Caco-2 (cell line): Measurements from ENCODE around the gene TLR9. TPM values are rescaled to one million over a fixed set of nuclear protein-coding genes. Genes with fewer than 3 reads are reported as not detected.

Experiments
- BruUV-seq: library from RNA; stranded (reverse); fragments of 400-500 nt; replicated peaks from 2 replicates; lab custom pipeline; 2021; lab: Mats Ljungman, UMichigan
- CTCF ChIA-PET: fragments of 300-600 bp; sonication (Branson Sonifier 250); formaldehyde crosslinking; loops from one replicate; lab custom pipeline; 2022; ENCODE audit warnings: antibody characterized with exemption; lab: Charles Lee
- POLR2A ChIA-PET: fragments of 300-600 bp; sonication (Branson Sonifier 250); formaldehyde crosslinking; loops from one replicate; lab custom pipeline; 2022; ENCODE audit warnings: antibody characterized with exemption; lab: Charles Lee
- DNase-seq, 2 experiments: peaks; one replicate each; pipeline versions ENCODE4 v3.0.0 to v3.0.0-alpha.2; 2020 to 2022
- H3K27me3 ChIP-seq: replicated peaks from 2 replicates; pipeline ENCODE4 v1.6.0; 2011; ENCODE audit warnings: low read length; ENCODE audit not compliant: control insufficient read depth, insufficient read depth
- H3K36me3 ChIP-seq: 2 replicates; pipeline ENCODE4 v1.5.1; 2011; ENCODE audit warnings: low read length; ENCODE audit not compliant: control insufficient read depth, insufficient read depth
- H3K4me1 ChIP-seq: fragments of 250-450 bp; sonication (Bioruptor Pico); 2 replicates; pipeline ENCODE4 v1.5.1; 2020; ENCODE audit warnings: mild to moderate bottlenecking
- H3K4me3 ChIP-seq: 2 replicates; pipeline ENCODE4 v1.5.1; 2011; ENCODE audit warnings: low read depth, mild to moderate bottlenecking, control low read depth, low read length
- H3K9me3 ChIP-seq: fragments of 250-450 bp; sonication (Bioruptor Pico); 2 replicates; pipeline ENCODE4 v1.5.1; 2020; ENCODE audit warnings: mild to moderate bottlenecking, moderate library complexity
- H3K27ac Mint-ChIP-seq: one replicate; pipeline ENCODE4 v1.8.0; 2022; ENCODE audit warnings: mixed read lengths; ENCODE audit not compliant: unreplicated experiment
- H3K27me3 Mint-ChIP-seq: one replicate; pipeline ENCODE4 v1.8.0; 2022; ENCODE audit warnings: mixed read lengths; ENCODE audit not compliant: insufficient read depth, unreplicated experiment
- H3K36me3 Mint-ChIP-seq: one replicate; pipeline ENCODE4 v1.8.0; 2022; ENCODE audit warnings: mild to moderate bottlenecking, mixed read lengths; ENCODE audit not compliant: insufficient read depth, unreplicated experiment
- H3K4me1 Mint-ChIP-seq: one replicate; pipeline ENCODE4 v1.8.0; 2022; ENCODE audit warnings: low read depth, mixed read lengths; ENCODE audit not compliant: unreplicated experiment
- H3K4me3 Mint-ChIP-seq: one replicate; pipeline ENCODE4 v1.8.0; 2022; ENCODE audit warnings: mild to moderate bottlenecking, moderate library complexity, mixed read lengths; ENCODE audit not compliant: unreplicated experiment
- H3K9me3 Mint-ChIP-seq: one replicate; pipeline ENCODE4 v1.8.0; 2022; ENCODE audit warnings: mixed read lengths; ENCODE audit not compliant: unreplicated experiment
- CTCF ChIP-seq, 2 experiments: fragments of 200-600 bp in 1 of 2; IDR thresholded peaks; 1 replicate in 1 of 2; 2 replicates in 1 of 2; pipeline versions ENCODE4 v1.5.1 to v1.8.0; 2011 to 2022; ENCODE audit warnings: antibody characterized with exemption in 1 of 2, control low read depth in 1 of 2, inconsistent platforms in 1 of 2, low read depth in 1 of 2, low read length in 1 of 2, mild to moderate bottlenecking in 1 of 2, moderate library complexity in 1 of 2; ENCODE audit not compliant: insufficient read depth in 1 of 2, severe bottlenecking in 1 of 2, unreplicated experiment in 1 of 2
- intact Hi-C: fragments of 100-400 bp; cut with micrococcal nuclease; formaldehyde crosslinking; loops from one replicate; pipeline ENCODE4 v1.10.0; 2022; ENCODE audit not compliant: unreplicated experiment
- total RNA-seq: library from RNA; stranded (reverse); gene quantifications from 2 replicates; pipeline ENCODE4 v1.2.3, GENCODE V29; 2022

TLR9 gene
- total RNA-seq, 1 experiment from 2014 or later, result not detected

DNA sequence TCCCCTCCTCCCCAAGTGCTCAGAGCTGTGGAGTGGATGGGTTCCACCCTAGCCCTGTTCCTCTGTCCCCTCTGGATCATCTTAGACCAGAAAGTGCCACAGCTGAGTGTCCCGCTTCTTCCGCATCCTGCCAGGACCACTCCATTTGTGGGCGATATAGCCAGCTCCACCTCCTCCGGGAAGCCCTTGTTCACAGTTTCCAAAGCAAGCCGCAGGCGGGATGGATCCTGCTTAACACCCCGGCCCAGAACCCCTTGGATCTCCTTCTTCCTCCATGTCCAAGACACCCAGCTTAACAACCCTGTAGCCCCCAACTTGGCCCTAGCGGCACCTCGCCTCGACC, 28.0 kb downstream of the TLR9 start:
- H3K4me3 Mint-ChIP-seq, result peak overlapping the region; percentile 98
- TF ChIP-seq CTCF (IDR thresholded peaks at IDR 0.05; ENCODE audit: insufficient read depth in 1 of 2, low read depth in 1 of 2, low read length in 1 of 2, severe bottlenecking in 1 of 2, unreplicated experiment in 1 of 2), result no peak
- Histone ChIP-seq H3K4me3 (peak overlapping the region; percentile 95), H3K27me3 (no peaks in the 10 kb centered on the region), H3K9me3 (no peaks in the 10 kb centered on the region), H3K4me1 (peaks cover 30% of the 10 kb centered on the region), H3K36me3 (no peaks in the 10 kb centered on the region; the same call in 1 of the 2 replicates)
- intact Hi-C loops, result loop anchor here (5.0 kb wide), 1 partner anchor 45 kb away; the partner anchor contains the start of gene POC1A
- ChIA-PET CTCF (interaction anchor here (0.6 kb wide), 1 partner anchor 142 kb away, joined by 4 read pairs; no protein-coding TSS in a partner anchor), POLR2A (interaction anchor here (0.5 kb wide), 1 partner anchor 40 kb away, joined by 3 read pairs; no protein-coding TSS in a partner anchor)
- H3K27me3 Mint-ChIP-seq, result no peaks in the 10 kb centered on the region
- H3K27ac Mint-ChIP-seq, result peak overlapping the region; percentile 90
- DNase-seq, result no peak
- no peaks in the 10 kb centered on the region for H3K9me3 Mint-ChIP-seq
- peaks cover 39% of the 10 kb centered on the region for H3K36me3 Mint-ChIP-seq
- H3K4me1 Mint-ChIP-seq, result peaks cover 7% of the 10 kb centered on the region
- BruUV-seq, result TSS peak; percentile 85

GRCh38 chr3:52196977-52197376, 28.5 kb downstream of the TLR9 start:
- ChIA-PET POLR2A (interaction anchor here (0.7 kb wide), 1 partner anchor 43 kb away, joined by 5 read pairs; the partner anchor contains the start of gene POC1A), CTCF (interaction anchor here (0.5 to 0.6 kb wide), 2 partner anchors 10 to 141 kb away, joined by 4 read pairs; no protein-coding TSS in a partner anchor)
- Histone ChIP-seq H3K36me3 (no peaks in the 10 kb centered on the region; the same call in 1 of the 2 replicates), H3K9me3 (no peaks in the 10 kb centered on the region), H3K4me1 (peaks cover 30% of the 10 kb centered on the region), H3K27me3 (no peaks in the 10 kb centered on the region), H3K4me3 (no peak overlapping the region)
- Mint-ChIP-seq H3K27me3 (no peaks in the 10 kb centered on the region), H3K4me3 (peak overlapping the region; percentile 98), H3K4me1 (peaks cover 7% of the 10 kb centered on the region), H3K9me3 (no peaks in the 10 kb centered on the region), H3K27ac (peak overlapping the region; percentile 90), H3K36me3 (peaks cover 34% of the 10 kb centered on the region)
- no TSS peak for BruUV-seq
- intact Hi-C loops, result loop anchor here (5.0 kb wide), 1 partner anchor 45 kb away; the partner anchor contains the start of gene POC1A
- peak; percentile 34 to 65 for DNase-seq
- TF ChIP-seq CTCF (IDR thresholded peaks at IDR 0.05; ENCODE audit: insufficient read depth in 1 of 2, low read depth in 1 of 2, low read length in 1 of 2, severe bottlenecking in 1 of 2, unreplicated experiment in 1 of 2), result no peak

- Mint-ChIP-seq H3K36me3 (peaks cover 26% of the 10 kb centered on the region), H3K4me1 (peaks cover 7% of the 10 kb centered on the region), H3K27ac (no peak overlapping the region), H3K9me3 (no peaks in the 10 kb centered on the region), H3K27me3 (no peaks in the 10 kb centered on the region), H3K4me3 (no peak overlapping the region)
- Histone ChIP-seq H3K4me3 (no peak overlapping the region), H3K27me3 (no peaks in the 10 kb centered on the region), H3K36me3 (no peaks in the 10 kb centered on the region; the same call in 1 of the 2 replicates), H3K4me1 (peaks cover 30% of the 10 kb centered on the region), H3K9me3 (no peaks in the 10 kb centered on the region)
- ChIA-PET POLR2A (no interaction called here), CTCF (no interaction called here)
- no peak for TF ChIP-seq CTCF (IDR thresholded peaks at IDR 0.05; ENCODE audit: insufficient read depth in 1 of 2, low read depth in 1 of 2, low read length in 1 of 2, severe bottlenecking in 1 of 2, unreplicated experiment in 1 of 2)
- BruUV-seq, result no TSS peak
- no peak for DNase-seq
- intact Hi-C loops, result loop anchor here (5.0 kb wide), 1 partner anchor 44 kb away; the partner anchor contains the start of gene POC1A
Measured at GRCh38 chr3:52195823-52196331, 29.6 kb downstream of the TLR9 start.
